H1 (cell line): ENCODE data around the gene BRME1. TPM values are rescaled to one million over a fixed set of nuclear protein-coding genes. Genes with fewer than 3 reads are reported as not detected.

ENCODE experiments used
- CTCF ChIA-PET: fragments of 300-600 bp; sonication (Branson Sonifier 250); formaldehyde crosslinking; loops from one replicate; lab custom pipeline; 2021; ENCODE audit not compliant: partially characterized antibody; lab: Charles Lee
- POLR2A ChIA-PET: fragments of 300-600 bp; sonication (Branson Sonifier 250); formaldehyde crosslinking; loops from one replicate; lab custom pipeline; 2021; ENCODE audit warnings: inconsistent platforms; ENCODE audit not compliant: partially characterized antibody; lab: Charles Lee
- DNase-seq, 2 experiments: peaks; one replicate each; pipeline versions ENCODE4 v3.0.0 to v3.0.0-alpha.2; 2010 to 2022; ENCODE audit warnings: low spot score in 2 of 2, low read depth in 1 of 2, mixed read lengths in 1 of 2
- FAIRE-seq: peaks from 2 replicates; lab custom pipeline; 2011; peaks lifted over from hg19 to GRCh38; lab: Jason Lieb, UNC
- H2AFZ ChIP-seq: 2 replicates; pipeline ENCODE4 v1.8.1; 2012; ENCODE audit warnings: low read length, inconsistent platforms
- H2AK5ac ChIP-seq: 2 replicates; pipeline ENCODE4 v1.6.1; 2013; ENCODE audit warnings: low read depth, low read length
- H2BK120ac ChIP-seq: replicated peaks from 2 replicates; pipeline ENCODE3; 2013; ENCODE audit warnings: low read depth, low read length, inconsistent platforms
- H2BK12ac ChIP-seq: 2 replicates; pipeline ENCODE4 v1.6.1; 2013; ENCODE audit warnings: low read depth, low read length
- H2BK15ac ChIP-seq: 2 replicates; pipeline ENCODE4 v1.6.1; 2013; ENCODE audit warnings: low read length
- H2BK20ac ChIP-seq: 2 replicates; pipeline ENCODE4 v1.6.1; 2013; ENCODE audit warnings: low read length
- H2BK5ac ChIP-seq: 2 replicates; pipeline ENCODE4 v1.6.1; 2013; ENCODE audit warnings: low read depth, low read length
- H3K14ac ChIP-seq: 2 replicates; pipeline ENCODE4 v1.6.1; 2013; ENCODE audit warnings: inconsistent platforms; ENCODE audit not compliant: insufficient read length
- H3K18ac ChIP-seq: 2 replicates; pipeline ENCODE4 v1.6.1; 2013; ENCODE audit warnings: low read length; ENCODE audit errors: extremely low read depth
- H3K23ac ChIP-seq: 2 replicates; pipeline ENCODE4 v1.6.1; 2013; ENCODE audit warnings: inconsistent platforms; ENCODE audit not compliant: insufficient read length
- H3K23me2 ChIP-seq: 2 replicates; pipeline ENCODE4 v1.6.1; 2013; ENCODE audit warnings: low read depth, low read length
- H3K27ac ChIP-seq: 2 replicates; pipeline ENCODE4 v1.6.1; 2011; ENCODE audit warnings: low read depth, low read length, inconsistent platforms
- H3K27me3 ChIP-seq, 4 experiments: replicated peaks in 1 of 4; 1 replicate in 1 of 4; 2 replicates in 3 of 4; pipeline versions ENCODE4 v1.6.1 to v1.8.1; 2011 to 2013; ENCODE audit warnings: low read length in 3 of 4, mild to moderate bottlenecking in 3 of 4, inconsistent platforms in 2 of 4, mixed read lengths in 2 of 4, moderate library complexity in 1 of 4; ENCODE audit not compliant: control insufficient read depth in 3 of 4, insufficient read depth in 3 of 4; ENCODE audit errors: extremely low read depth in 1 of 4
- H3K36me3 ChIP-seq, 4 experiments: 2 replicates each; pipeline versions ENCODE4 v1.6.1 to v1.8.1; 2011 to 2013; ENCODE audit warnings: mild to moderate bottlenecking in 4 of 4, low read length in 3 of 4, moderate library complexity in 2 of 4, control low read depth in 1 of 4, inconsistent platforms in 1 of 4; ENCODE audit not compliant: insufficient read depth in 4 of 4, control insufficient read depth in 2 of 4
- H3K4ac ChIP-seq: replicated peaks from 2 replicates; pipeline ENCODE3; 2013; ENCODE audit warnings: low read length, low read depth, mixed read lengths, inconsistent platforms; ENCODE audit not compliant: insufficient read length
- H3K4me1 ChIP-seq, 4 experiments: replicated peaks in 1 of 4; 1 replicate in 1 of 4; 2 replicates in 3 of 4; pipeline versions ENCODE4 v1.6.1 to v1.8.1; 2011 to 2013; ENCODE audit warnings: low read length in 3 of 4, inconsistent platforms in 2 of 4, mixed read lengths in 1 of 4; ENCODE audit not compliant: insufficient read depth in 4 of 4, control insufficient read depth in 3 of 4
- H3K4me2 ChIP-seq, 2 experiments: 2 replicates each; pipeline versions ENCODE4 v1.6.1 to v1.8.1; 2011 to 2013; ENCODE audit warnings: low read depth in 2 of 2, low read length in 2 of 2, control low read depth in 1 of 2, inconsistent platforms in 1 of 2, mild to moderate bottlenecking in 1 of 2; ENCODE audit not compliant: insufficient read depth in 1 of 2
- H3K4me3 ChIP-seq, 4 experiments: fragments of 200-600, 300-600 bp in 1 of 4; sonication (generic), shearing (Covaris generic), sonication (Bioruptor Twin) in 1 of 4; 2 replicates each; pipeline versions ENCODE4 v1.5.1 to v1.8.1; 2011 to 2016; ENCODE audit warnings: low read length in 4 of 4, low read depth in 3 of 4, control low read depth in 2 of 4, inconsistent platforms in 2 of 4, mild to moderate bottlenecking in 2 of 4, mixed read lengths in 1 of 4, moderate library complexity in 1 of 4; ENCODE audit not compliant: insufficient read depth in 2 of 4; ENCODE audit errors: extremely low read depth in 1 of 4
- H3K56ac ChIP-seq: replicated peaks from 2 replicates; pipeline ENCODE3; 2013; ENCODE audit warnings: low read depth, mild to moderate bottlenecking, mixed read lengths, low read length, inconsistent platforms; ENCODE audit not compliant: insufficient read length
- H3K79me1 ChIP-seq: 2 replicates; pipeline ENCODE4 v1.6.1; 2013; ENCODE audit warnings: low read depth, low read length, control low read depth
- H3K79me2 ChIP-seq, 2 experiments: 2 replicates each; pipeline versions ENCODE4 v1.6.1 to v1.8.1; 2012 to 2013; ENCODE audit warnings: low read length in 2 of 2, mild to moderate bottlenecking in 2 of 2, inconsistent platforms in 1 of 2; ENCODE audit not compliant: insufficient read depth in 2 of 2, control insufficient read depth in 1 of 2
- H3K9ac ChIP-seq, 4 experiments: replicated peaks in 1 of 4; 1 replicate in 1 of 4; 2 replicates in 3 of 4; pipeline versions ENCODE4 v1.6.1 to v1.8.1; 2011 to 2013; ENCODE audit warnings: low read depth in 3 of 4, low read length in 3 of 4, control low read depth in 2 of 4, mild to moderate bottlenecking in 2 of 4, moderate library complexity in 2 of 4, inconsistent platforms in 1 of 4; ENCODE audit errors: extremely low read depth in 1 of 4
- H3K9me3 ChIP-seq, 2 experiments: 2 replicates each; pipeline versions ENCODE4 v1.6.1 to v1.8.1; 2012 to 2013; ENCODE audit warnings: mild to moderate bottlenecking in 2 of 2, moderate library complexity in 2 of 2, control low read depth in 1 of 2, inconsistent platforms in 1 of 2, low read depth in 1 of 2, low read length in 1 of 2, mixed read lengths in 1 of 2; ENCODE audit not compliant: insufficient read depth in 2 of 2
- H4K20me1 ChIP-seq, 2 experiments: replicated peaks in 1 of 2; 2 replicates each; pipeline versions ENCODE3 to v1.8.1; 2011 to 2013; ENCODE audit warnings: inconsistent platforms in 2 of 2, low read length in 2 of 2, mild to moderate bottlenecking in 1 of 2; ENCODE audit not compliant: insufficient read depth in 2 of 2, control insufficient read depth in 1 of 2
- H4K5ac ChIP-seq: 2 replicates; pipeline ENCODE4 v1.6.1; 2013; ENCODE audit warnings: low read length, low read depth, mixed read lengths, inconsistent platforms; ENCODE audit not compliant: insufficient read length
- H4K8ac ChIP-seq: 2 replicates; pipeline ENCODE4 v1.8.0; 2013; ENCODE audit warnings: mild to moderate bottlenecking, moderate library complexity, low read length, inconsistent platforms; ENCODE audit not compliant: insufficient read depth; ENCODE audit errors: extremely low read depth
- H4K91ac ChIP-seq: replicated peaks from 2 replicates; pipeline ENCODE3; 2013; ENCODE audit warnings: low read length, mixed read lengths, inconsistent platforms; ENCODE audit not compliant: insufficient read length
- ATF3 ChIP-seq: IDR thresholded peaks from 2 replicates; pipeline ENCODE4 v1.6.1; 2011; ENCODE audit warnings: low read depth, mild to moderate bottlenecking, low read length; ENCODE audit not compliant: insufficient read depth
- CBX8 ChIP-seq: fragments of 300-800, 300-1000 bp; sonication (generic); IDR thresholded peaks from 2 replicates; pipeline ENCODE4 v1.7.1; 2016; ENCODE audit warnings: low read depth, low read length, borderline replicate concordance
- CHD1 ChIP-seq: IDR thresholded peaks from 2 replicates; pipeline ENCODE4 v1.6.1; 2012; ENCODE audit warnings: low read depth, low read length, improper control_type of control experiment
- EGR1 ChIP-seq: IDR thresholded peaks from 2 replicates; pipeline ENCODE4 v1.6.1; 2011; ENCODE audit warnings: low read depth, low read length, borderline replicate concordance
- EP300 ChIP-seq, 2 experiments: IDR thresholded peaks; 1 replicate in 1 of 2; 2 replicates in 1 of 2; pipeline ENCODE4 v1.6.1; 2011 to 2012; ENCODE audit warnings: low read depth in 2 of 2, low read length in 2 of 2, mild to moderate bottlenecking in 2 of 2, borderline replicate concordance in 1 of 2, inconsistent platforms in 1 of 2, moderate library complexity in 1 of 2
- GABPA ChIP-seq: IDR thresholded peaks from 2 replicates; pipeline ENCODE4 v1.6.1; 2011; ENCODE audit warnings: mild to moderate bottlenecking, low read length, moderate library complexity, borderline replicate concordance; ENCODE audit not compliant: insufficient read depth
- NRF1 ChIP-seq: IDR thresholded peaks from 2 replicates; pipeline ENCODE4 v1.6.1; 2011; ENCODE audit warnings: mild to moderate bottlenecking, low read depth, low read length, improper control_type of control experiment
- POLR2A ChIP-seq, 2 experiments: IDR thresholded peaks; 1 replicate in 1 of 2; 2 replicates in 1 of 2; pipeline ENCODE4 v1.6.1; 2011; ENCODE audit warnings: low read depth in 2 of 2, low read length in 2 of 2, mild to moderate bottlenecking in 2 of 2; ENCODE audit errors: control extremely low read depth in 1 of 2
- SIRT6 ChIP-seq: IDR thresholded peaks from one replicate; pipeline ENCODE4 v1.7.1; 2012; ENCODE audit warnings: low read length, inconsistent platforms
- TAF1 ChIP-seq: IDR thresholded peaks from 2 replicates; pipeline ENCODE4 v1.6.1; 2011; ENCODE audit warnings: mild to moderate bottlenecking, low read depth, low read length
- USF2 ChIP-seq: IDR thresholded peaks from 2 replicates; pipeline ENCODE4 v1.6.1; 2011; ENCODE audit warnings: low read length, improper control_type of control experiment
- WGBS, 2 experiments: shearing (Covaris generic) in 1 of 2; methylation state at CpG; one replicate each; pipeline versions ENCODE4 v1.1.6 to v1.1.7; 2013 to 2015; ENCODE audit warnings: low lambda C conversion rate in 2 of 2, mixed read lengths in 2 of 2, inconsistent platforms in 1 of 2, low coverage in 1 of 2, missing lambda C conversion rate in 1 of 2; ENCODE audit not compliant: insufficient replicate concordance in 2 of 2, insufficient coverage in 1 of 2, insufficient read length in 1 of 2; ENCODE audit errors: extremely low coverage in 1 of 2, missing lambda C conversion rate in 1 of 2; 5-methylcytosine and 5-hydroxymethylcytosine counted together
- polyA plus RNA-seq, 7 experiments: library from polyadenylated mRNA; depleted of rRNA in 3 of 7; stranded (reverse) in 5 of 7; unstranded in 2 of 7; fragments of >200 nt in 5 of 7; fragments of 200-250 nt in 2 of 7; gene quantifications; 1 replicate in 5 of 7; 2 replicates in 1 of 7; 4 replicates in 1 of 7; pipeline versions ENCODE4 v1.2.1 to v1.2.3, GENCODE V29; 2011 to 2013; ENCODE audit warnings: missing spikeins in 2 of 7, mixed read lengths in 2 of 7
- total RNA-seq: library from RNA; stranded (reverse); fragmentation: NEBNext Ultra II Directional; extraction: Animal tissue kit (Norgen Biotek cat#: 25700); gene quantifications from 2 replicates; pipeline ENCODE4 v1.2.1, GENCODE V29; 2021

BRME1 gene
- total and polyA plus RNA-seq, 2 of the 8 experiments (the other 6 are each of a cell fraction or from before 2014, with no cell fraction given): 4.6 to 4.7 TPM

DNA sequence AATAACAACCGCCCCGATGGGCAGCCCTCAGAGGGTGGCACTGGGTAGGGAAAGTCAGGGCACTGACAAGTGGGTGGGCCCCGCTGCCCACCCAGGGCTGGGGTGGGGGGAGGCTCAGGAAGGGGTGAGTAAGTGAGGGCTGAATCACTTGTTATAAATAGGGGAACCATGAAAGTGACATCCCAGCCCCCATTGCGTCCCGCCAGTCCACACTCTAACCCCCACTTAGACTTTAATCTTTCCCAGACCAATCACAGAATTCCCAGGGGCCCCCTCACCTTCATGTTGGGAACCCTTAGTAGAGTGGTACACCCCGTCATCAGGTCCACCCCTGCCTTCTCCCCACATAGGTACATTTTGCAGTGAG is 66.0 kb downstream of the BRME1 start:
- peaks cover 0 to 3% of the 10 kb centered on the region in 2 experiments; a peak in 2 of 4 replicates for H3K79me2 ChIP-seq
- H3K4me3 ChIP-seq: no peak overlapping the region
- H3K4ac ChIP-seq: no peak overlapping the region
- H4K20me1 ChIP-seq: peaks cover 1 to 9% of the 10 kb centered on the region in 2 experiments
- no peak overlapping the region for H3K27ac ChIP-seq
- WGBS, 2 experiments: 100% methylated on average over 3 of the region's 6 CpGs; no CpG with 5 or more reads in 1 of the 2 experiments
- H3K14ac ChIP-seq: no peak overlapping the region
- H2AFZ ChIP-seq: no peak overlapping the region
- H3K36me3 ChIP-seq: no peaks in the 10 kb centered on the region
- H3K23me2 ChIP-seq: peaks cover 6% of the 10 kb centered on the region; the same call in 1 of the 2 replicates
- H2AK5ac ChIP-seq: no peak overlapping the region
- no peak overlapping the region for H4K5ac ChIP-seq
- H3K56ac ChIP-seq: no peak overlapping the region
- H2BK20ac ChIP-seq: no peak overlapping the region
- H3K9me3 ChIP-seq: no peaks in the 10 kb centered on the region
- H3K18ac ChIP-seq: no peak overlapping the region
- no peak overlapping the region for H4K91ac ChIP-seq
- FAIRE-seq (no peak), DNase-seq (no peak)
- no peak overlapping the region for H4K8ac ChIP-seq
- H2BK15ac ChIP-seq: no peak overlapping the region
- ChIA-PET CTCF (interaction anchor here (0.6 to 2.4 kb wide), 5 partner anchors 9 to 30 kb away, joined by 3 to 13 read pairs (median 7); no protein-coding TSS in a partner anchor), POLR2A (interaction anchor here (0.6 to 1.8 kb wide), 5 partner anchors 8 to 673 kb away, joined by 3 to 8 read pairs (median 5); no protein-coding TSS in a partner anchor)
- H3K79me1 ChIP-seq: no peaks in the 10 kb centered on the region
- H3K4me2 ChIP-seq: no peak overlapping the region
- H3K23ac ChIP-seq: no peak overlapping the region
- no peaks in the 10 kb centered on the region for H3K27me3 ChIP-seq
- H2BK5ac ChIP-seq: no peak overlapping the region
- H3K9ac ChIP-seq: no peak overlapping the region
- peaks cover 0 to 34% (median 27%) of the 10 kb centered on the region in 4 experiments; a peak in 6 of 7 replicates for H3K4me1 ChIP-seq
- H2BK12ac ChIP-seq: peak overlapping the region; percentile 77; the same call in 1 of the 2 replicates
- no peak overlapping the region for H2BK120ac ChIP-seq
- TF ChIP-seq USF2 (no peak), POLR2A (IDR thresholded peaks at IDR 0.05; ENCODE audit: control extremely low read depth in 1 of 2, low read depth in 2 of 2, low read length in 2 of 2) (no peak), SIRT6 (no peak), CBX8 (no peak), GABPA (no peak), TAF1 (no peak), EGR1 (no peak), ATF3 (no peak), EP300 (IDR thresholded peaks at IDR 0.05; ENCODE audit: borderline replicate concordance in 1 of 2, low read depth in 2 of 2, low read length in 2 of 2) (no peak), NRF1 (no peak), CHD1 (no peak)
